ENCODE results near the gene DNAJC11. TPM values are rescaled to one million over a fixed set of nuclear protein-coding genes. Genes with fewer than 3 reads are reported as not detected.

DNAJC11 gene
- total RNA-seq, 1 experiment from 2014 or later: 57.3 TPM

- CTCF ChIA-PET: no interaction called here
- Mint-ChIP-seq H3K27me3 (ENCODE audit: unreplicated experiment) (peaks cover 36% of the 10 kb centered on the region), H3K4me3 (ENCODE audit: low read depth, unreplicated experiment) (no peak overlapping the region), H3K4me1 (ENCODE audit: low read depth, unreplicated experiment) (no peaks in the 10 kb centered on the region), H3K9me3 (ENCODE audit: low read depth, unreplicated experiment) (no peaks in the 10 kb centered on the region), H3K36me3 (ENCODE audit: insufficient read depth, unreplicated experiment) (no peaks in the 10 kb centered on the region), H3K27ac (ENCODE audit: unreplicated experiment) (no peak overlapping the region)
- intact Hi-C loops (cut with micrococcal nuclease; ENCODE audit: unreplicated experiment): loop anchor here (2.0 to 5.0 kb wide), 2 partner anchors 55 to 163 kb away; no protein-coding TSS in a partner anchor
- TF ChIP-seq CTCF (IDR thresholded peaks at IDR 0.05; ENCODE audit: unreplicated experiment): peak; percentile 66
- BruUV-seq (replicated peaks): no TSS peak
- peak; percentile 58 for DNase-seq
Measured at GRCh38 chr1:6727535-6727934, 25.9 kb upstream of the DNAJC11 start.

GRCh38 chr1:6726253-6726652 lies 24.6 kb upstream of the DNAJC11 start:
- CTCF ChIA-PET: no interaction called here
- peaks cover 32% of the 10 kb centered on the region for H3K27me3 Mint-ChIP-seq (ENCODE audit: unreplicated experiment)
- H3K4me1 Mint-ChIP-seq (ENCODE audit: low read depth, unreplicated experiment): no peaks in the 10 kb centered on the region
- TF ChIP-seq CTCF (IDR thresholded peaks at IDR 0.05; ENCODE audit: unreplicated experiment): no peak
- DNase-seq: no peak
- no peaks in the 10 kb centered on the region for H3K9me3 Mint-ChIP-seq (ENCODE audit: low read depth, unreplicated experiment)
- BruUV-seq (replicated peaks): no TSS peak
- intact Hi-C loops (cut with micrococcal nuclease; ENCODE audit: unreplicated experiment): loop anchor here (2.0 to 5.0 kb wide), 2 partner anchors 56 to 165 kb away; no protein-coding TSS in a partner anchor
- no peak overlapping the region for H3K27ac Mint-ChIP-seq (ENCODE audit: unreplicated experiment)
- H3K36me3 Mint-ChIP-seq (ENCODE audit: insufficient read depth, unreplicated experiment): no peaks in the 10 kb centered on the region
- no peak overlapping the region for H3K4me3 Mint-ChIP-seq (ENCODE audit: low read depth, unreplicated experiment)

- intact Hi-C loops (cut with micrococcal nuclease; ENCODE audit: unreplicated experiment): loop anchor here (5.0 kb wide), 2 partner anchors 58 to 493 kb away; no protein-coding TSS in a partner anchor
- no peak for TF ChIP-seq CTCF (IDR thresholded peaks at IDR 0.05; ENCODE audit: unreplicated experiment)
- H3K36me3 Mint-ChIP-seq (ENCODE audit: insufficient read depth, unreplicated experiment): no peaks in the 10 kb centered on the region
- CTCF ChIA-PET: no interaction called here
- no peak overlapping the region for H3K4me3 Mint-ChIP-seq (ENCODE audit: low read depth, unreplicated experiment)
- no peak for DNase-seq
- no TSS peak for BruUV-seq (replicated peaks)
- H3K4me1 Mint-ChIP-seq (ENCODE audit: low read depth, unreplicated experiment): no peaks in the 10 kb centered on the region
- no peak overlapping the region for H3K27ac Mint-ChIP-seq (ENCODE audit: unreplicated experiment)
- H3K27me3 Mint-ChIP-seq (ENCODE audit: unreplicated experiment): peaks cover 20% of the 10 kb centered on the region
- no peaks in the 10 kb centered on the region for H3K9me3 Mint-ChIP-seq (ENCODE audit: low read depth, unreplicated experiment)
Measured at GRCh38 chr1:6724517-6725141, 23.0 kb upstream of the DNAJC11 start.

GRCh38 chr1:6723621-6724428 lies 22.2 kb upstream of the DNAJC11 start:
- BruUV-seq (replicated peaks): no TSS peak
- Mint-ChIP-seq H3K4me3 (ENCODE audit: low read depth, unreplicated experiment) (no peak overlapping the region), H3K27me3 (ENCODE audit: unreplicated experiment) (peaks cover 20% of the 10 kb centered on the region), H3K9me3 (ENCODE audit: low read depth, unreplicated experiment) (no peaks in the 10 kb centered on the region), H3K27ac (ENCODE audit: unreplicated experiment) (no peak overlapping the region), H3K36me3 (ENCODE audit: insufficient read depth, unreplicated experiment) (no peaks in the 10 kb centered on the region), H3K4me1 (ENCODE audit: low read depth, unreplicated experiment) (no peaks in the 10 kb centered on the region)
- intact Hi-C loops (cut with micrococcal nuclease; ENCODE audit: unreplicated experiment): loop anchor here (5.0 kb wide), 1 partner anchor 493 kb away; no protein-coding TSS in a partner anchor
- no peak for DNase-seq
- CTCF ChIA-PET: no interaction called here
- no peak for TF ChIP-seq CTCF (IDR thresholded peaks at IDR 0.05; ENCODE audit: unreplicated experiment)

Measured in Calu3 (cell line).